A172 (cell line): ENCODE results near the gene SH3RF3. TPM values are rescaled to one million over a fixed set of nuclear protein-coding genes. Genes with fewer than 3 reads are reported as not detected.

Experiments
- DNase-seq: peaks from one replicate; pipeline ENCODE4 v3.0.0-alpha.2; 2015; ENCODE audit warnings: low spot score
- total RNA-seq: library from RNA; depleted of rRNA; stranded (reverse); fragments of >200 nt; shearing (Covaris generic); gene quantifications from 2 replicates; pipeline ENCODE4 v1.2.3, GENCODE V29; 2014

Gene SH3RF3
- total RNA-seq, 1 experiment from 2014 or later = 3.6 TPM

DNA sequence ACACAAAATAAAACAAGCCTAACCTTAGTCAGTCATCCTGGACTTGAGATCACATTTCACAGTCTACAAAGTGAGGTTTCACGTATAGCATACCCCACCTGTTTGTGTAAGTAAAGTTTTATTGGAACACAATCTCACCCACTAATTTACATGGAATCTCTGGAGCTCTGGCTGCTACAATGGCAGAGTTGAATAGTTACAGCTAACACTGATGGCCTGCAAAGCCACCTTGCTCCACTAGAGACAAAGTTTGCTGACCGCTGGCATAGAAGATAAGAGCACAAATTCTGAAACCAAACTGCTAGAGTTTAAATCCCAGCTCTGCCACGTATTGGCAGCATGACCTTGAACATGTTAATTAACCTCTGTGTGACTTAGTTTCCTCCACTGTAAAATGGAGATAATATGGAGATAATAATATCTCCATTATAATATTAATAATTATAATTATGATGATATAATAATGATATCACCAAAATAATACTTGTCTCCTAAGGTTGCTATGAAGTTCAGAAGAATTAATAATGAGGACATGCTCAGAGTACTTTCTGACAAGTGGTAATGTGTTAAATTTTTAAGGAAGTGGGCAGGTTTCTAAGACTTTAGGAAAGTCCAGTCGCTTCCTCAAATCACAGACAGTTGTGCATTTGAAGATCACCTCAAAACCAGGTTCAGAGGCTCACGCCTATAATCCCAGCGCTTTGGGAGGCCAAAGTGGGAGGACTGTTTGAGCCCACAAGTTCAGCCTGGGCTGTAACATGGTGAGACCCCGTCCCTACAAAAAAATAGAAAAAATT lies 204.6 kb downstream of the SH3RF3 start:
- DNase-seq = peak; percentile 59

DNA sequence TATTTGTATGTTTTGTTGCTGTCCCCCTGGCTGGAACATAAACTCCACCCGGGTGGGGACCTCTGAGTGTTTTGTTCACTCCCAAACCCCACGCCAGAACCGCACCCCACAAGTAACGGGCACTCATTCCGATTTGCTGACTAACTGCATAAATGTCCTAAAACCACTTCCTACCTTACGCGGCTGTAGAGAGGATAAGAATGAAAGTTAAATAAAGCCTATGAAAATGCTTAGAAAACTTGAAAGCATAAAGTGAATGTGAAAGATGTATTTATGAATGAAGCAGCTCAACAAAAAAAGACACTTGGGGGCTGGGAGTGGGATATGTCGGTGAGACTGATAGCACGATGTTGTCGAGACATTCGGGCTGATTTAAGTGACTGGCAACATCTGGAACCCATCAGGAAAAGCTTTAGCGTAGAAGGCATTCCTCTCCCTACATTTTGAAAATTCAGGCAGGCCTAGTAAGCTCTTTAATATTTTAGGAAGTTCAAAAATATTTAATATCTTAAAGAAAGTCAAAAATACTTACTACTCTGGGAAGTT lies 206.7 kb downstream of the SH3RF3 start:
- DNase-seq = peak; percentile 85

DNA sequence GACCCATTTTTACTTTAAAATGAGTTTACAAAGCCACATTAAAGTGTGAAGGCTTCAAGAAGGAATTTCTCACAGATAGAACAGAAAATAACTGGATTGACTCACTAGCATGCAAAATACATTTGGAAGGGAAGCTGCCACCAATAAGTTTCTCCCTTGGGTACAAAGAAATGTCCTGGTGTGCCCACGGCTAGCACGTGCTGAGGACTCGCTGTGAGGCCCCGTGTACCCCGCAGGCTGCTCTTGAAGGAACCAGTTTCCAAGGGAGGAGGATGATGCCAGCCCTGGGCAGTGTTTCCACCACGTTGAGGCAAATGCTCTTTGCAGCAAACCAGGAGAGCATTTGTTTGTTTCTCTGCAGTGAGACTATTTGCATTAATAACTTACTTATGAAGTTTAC lies 207.3 kb downstream of the SH3RF3 start:
- no peak for DNase-seq

DNA sequence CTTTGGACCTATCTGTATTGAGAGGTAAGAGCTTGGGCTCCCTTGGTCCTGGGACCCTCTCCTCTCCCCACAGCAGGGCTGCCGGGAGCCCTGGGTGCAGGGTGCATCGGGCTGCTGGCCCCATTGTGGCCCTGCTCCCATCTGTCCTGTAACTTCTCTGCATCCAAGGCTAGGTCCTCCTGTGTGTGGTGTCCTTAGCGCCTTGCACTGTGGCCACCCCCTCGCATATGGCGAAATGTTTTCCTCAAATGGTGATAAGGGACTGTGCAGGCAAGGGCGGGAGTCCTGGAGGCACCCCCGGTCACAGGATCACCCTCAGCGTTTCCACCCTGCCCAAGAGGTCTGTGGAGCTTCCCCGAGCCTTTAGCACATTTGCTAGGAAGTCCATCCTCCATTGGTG lies 208.2 kb downstream of the SH3RF3 start:
- DNase-seq = no peak

DNA sequence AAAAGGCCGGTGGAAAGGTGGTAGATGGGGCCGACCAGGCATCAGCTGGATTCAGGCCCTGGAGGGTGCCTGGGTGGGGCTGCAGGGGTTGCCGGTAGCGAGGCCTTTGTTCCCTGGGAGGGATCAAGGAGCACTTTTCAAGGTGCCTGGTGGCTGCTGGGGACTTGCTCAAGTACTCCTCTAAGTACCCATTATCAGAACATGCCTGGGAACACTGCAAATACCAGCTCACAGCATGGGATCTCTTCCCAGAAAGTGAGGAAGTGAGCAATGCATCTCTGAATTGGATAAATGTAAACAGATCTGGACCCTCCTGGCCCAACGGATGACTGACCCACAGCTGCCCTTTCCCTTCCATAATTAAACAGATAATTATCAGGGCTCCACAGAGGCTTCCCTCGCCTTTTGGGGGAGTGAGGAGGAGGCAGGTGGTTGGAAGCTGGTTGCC lies 210.5 kb downstream of the SH3RF3 start:
- peak; percentile 82 for DNase-seq

DNA sequence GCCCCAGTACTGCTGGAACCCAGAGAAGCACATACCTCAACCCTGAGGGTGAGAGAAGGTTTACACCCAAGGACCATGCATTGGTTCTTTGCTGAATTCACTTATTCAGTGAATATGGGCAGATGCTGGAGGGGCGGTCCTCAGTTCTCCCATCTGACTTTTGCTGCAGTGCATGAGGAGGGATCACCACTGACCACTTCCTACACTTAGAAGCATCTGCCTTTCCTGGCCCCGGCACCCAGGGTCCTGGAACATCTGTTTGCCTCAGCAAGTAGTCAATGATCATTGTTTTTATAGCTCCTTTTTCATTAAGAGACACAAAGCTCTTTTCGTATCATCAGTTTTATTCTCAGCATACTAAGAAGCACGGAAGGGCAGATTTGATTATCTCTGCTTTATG lies 211.4 kb downstream of the SH3RF3 start:
- DNase-seq = no peak

DNA sequence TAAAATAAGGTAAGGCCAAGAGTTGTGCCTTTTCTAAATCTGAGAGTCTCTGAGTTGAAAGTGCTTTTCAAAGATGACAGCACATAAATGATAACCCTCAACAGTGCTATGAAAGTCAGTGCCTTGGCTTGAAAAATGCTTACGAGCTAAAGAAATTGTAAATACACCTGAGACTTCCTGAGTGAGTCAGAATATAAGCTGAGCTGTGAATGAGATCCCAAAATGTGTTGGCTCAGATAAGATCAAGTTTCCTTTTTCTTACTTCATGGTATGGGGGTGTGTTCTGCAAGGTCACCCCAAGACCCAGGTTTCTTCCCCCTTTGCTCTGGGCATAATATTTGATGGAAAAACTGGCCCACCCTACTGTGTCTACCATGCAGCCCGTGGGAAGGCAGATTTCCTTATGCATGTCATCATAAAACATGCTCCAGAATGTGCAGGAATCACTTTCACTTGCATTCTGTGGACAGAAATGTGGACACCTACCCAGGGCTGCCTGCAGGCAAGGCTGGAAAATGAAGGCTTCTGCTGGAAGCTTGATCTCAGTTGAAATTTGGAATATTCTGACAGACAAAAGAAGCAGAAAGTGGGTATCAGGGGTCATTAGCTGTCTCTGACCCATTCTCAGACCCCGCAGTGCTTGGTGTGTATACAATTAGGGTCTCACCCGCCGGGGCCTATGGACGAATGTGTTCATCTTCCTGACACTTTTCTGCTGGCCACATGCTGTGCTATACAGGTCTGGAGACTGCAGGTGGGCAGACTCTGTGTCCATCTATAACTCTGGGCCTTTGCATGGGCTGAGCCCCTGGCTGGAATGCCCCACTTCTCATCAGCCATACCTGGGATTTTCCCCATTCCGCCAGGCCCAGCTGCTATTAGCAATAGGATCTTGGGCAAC lies 212.6 kb downstream of the SH3RF3 start:
- DNase-seq = no peak

DNA sequence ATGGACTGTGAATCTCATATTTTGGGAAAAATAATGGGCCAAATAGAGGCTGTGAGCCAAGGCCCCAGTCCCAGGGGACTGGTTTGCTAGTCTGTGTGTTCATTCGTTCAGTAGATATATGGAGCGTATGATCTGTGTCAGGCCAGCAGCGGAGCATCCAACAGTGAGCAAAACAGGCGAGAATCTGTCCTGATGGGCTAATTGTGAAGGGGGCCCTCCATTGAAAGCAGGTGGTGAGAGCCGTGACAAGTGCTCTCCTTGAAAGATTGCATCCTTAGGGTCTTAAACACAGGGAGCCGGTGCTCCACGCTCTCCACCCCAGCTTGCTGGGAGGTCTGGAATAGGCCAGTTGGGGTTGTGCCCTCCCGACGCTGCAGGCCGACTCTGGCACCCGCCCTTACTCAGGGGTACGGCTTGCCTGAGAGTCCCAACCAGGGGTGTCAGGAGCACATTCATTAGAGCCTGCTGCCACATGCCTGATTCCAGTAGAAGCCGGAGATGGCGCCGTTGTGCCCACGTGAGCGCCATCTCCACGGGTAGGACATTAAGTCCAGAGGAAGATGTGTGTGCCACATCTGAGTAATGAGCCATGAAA lies 213.3 kb downstream of the SH3RF3 start:
- no peak for DNase-seq

DNA sequence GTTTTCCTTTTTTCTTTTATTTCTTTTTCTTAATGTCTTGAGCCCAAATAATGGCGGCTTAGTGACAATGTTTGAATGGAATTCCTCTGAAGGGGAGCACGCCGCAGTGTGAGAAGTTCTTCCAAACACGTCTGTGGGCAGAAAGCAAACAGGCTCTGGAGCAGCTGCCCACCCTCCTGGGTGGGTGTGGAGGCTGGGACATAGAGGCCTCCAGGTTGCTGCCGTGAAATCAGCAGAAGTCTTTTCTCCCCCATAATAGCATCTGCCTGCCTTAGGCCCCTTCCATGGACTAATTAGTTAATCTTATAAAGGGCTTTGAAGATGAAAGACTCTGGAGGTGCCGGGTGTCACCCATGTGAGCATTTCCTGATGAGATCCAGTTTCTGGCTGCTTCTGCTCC lies 213.9 kb downstream of the SH3RF3 start:
- DNase-seq = no peak

DNA sequence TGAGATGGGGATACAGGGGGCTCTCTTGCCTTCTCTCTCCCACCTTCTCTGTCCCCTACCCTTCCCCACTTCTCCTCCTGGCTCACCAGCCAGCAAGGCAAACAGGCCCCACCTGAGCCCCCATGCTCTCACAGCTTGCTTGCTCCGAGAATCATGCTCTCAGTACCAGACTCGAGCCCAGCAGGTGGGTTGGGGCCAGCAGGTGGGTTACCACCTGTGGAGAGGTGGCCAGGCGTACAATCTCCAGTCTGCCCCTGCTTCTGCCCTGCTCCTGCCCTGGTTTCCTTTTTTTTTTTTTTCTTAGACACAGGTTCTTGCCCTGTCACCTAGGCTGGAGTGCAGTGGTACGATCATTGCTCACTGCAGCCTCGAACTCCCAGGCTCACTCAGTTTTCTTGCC lies 214.5 kb downstream of the SH3RF3 start:
- no peak for DNase-seq

DNA sequence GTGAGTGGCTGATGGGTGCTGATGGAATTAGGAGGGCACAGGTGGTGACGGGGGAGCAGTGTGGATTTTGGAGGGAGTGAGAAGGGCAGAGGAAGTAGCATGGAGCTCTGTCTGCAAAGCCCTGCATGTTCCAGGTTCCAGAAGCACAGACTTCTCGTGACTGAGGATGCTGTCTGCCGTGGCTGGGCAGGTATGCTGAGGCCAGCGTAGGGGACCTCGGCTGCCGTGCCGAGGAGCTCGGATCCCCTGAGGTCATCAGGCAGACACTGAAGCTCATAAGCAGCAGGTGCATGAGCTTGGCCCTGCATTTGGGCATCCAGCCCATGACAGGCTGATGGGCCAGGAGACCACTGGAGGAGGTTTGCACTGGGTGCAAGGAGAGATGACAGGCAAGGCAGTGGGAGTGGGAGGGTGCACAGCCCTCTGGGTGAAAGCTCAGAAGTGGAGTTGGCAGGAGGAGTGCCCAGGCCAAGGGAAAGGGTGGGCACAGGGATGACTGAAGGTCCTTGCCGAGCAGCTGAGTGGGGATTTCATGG lies 215.3 kb downstream of the SH3RF3 start:
- DNase-seq = no peak

DNA sequence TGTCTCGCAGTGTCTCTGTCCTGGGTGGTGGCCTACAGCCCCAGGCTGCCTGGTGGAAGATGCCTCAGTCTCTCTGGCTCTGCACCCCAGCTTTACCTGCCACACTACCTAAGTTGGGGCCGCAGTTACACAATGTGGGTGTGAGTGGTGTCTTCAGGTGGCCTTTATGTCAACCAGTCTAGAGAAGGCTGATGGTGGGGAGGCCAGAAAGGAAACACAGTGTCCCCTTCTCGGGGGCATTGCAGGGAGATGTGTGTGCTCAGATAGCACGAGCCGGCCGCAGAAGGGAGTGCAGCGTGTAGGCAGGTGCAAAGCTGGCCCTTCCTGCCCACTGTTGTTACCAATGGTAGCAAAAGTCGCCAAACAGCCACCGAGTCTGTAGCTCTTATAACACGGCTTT lies 216.1 kb downstream of the SH3RF3 start:
- no peak for DNase-seq

DNA sequence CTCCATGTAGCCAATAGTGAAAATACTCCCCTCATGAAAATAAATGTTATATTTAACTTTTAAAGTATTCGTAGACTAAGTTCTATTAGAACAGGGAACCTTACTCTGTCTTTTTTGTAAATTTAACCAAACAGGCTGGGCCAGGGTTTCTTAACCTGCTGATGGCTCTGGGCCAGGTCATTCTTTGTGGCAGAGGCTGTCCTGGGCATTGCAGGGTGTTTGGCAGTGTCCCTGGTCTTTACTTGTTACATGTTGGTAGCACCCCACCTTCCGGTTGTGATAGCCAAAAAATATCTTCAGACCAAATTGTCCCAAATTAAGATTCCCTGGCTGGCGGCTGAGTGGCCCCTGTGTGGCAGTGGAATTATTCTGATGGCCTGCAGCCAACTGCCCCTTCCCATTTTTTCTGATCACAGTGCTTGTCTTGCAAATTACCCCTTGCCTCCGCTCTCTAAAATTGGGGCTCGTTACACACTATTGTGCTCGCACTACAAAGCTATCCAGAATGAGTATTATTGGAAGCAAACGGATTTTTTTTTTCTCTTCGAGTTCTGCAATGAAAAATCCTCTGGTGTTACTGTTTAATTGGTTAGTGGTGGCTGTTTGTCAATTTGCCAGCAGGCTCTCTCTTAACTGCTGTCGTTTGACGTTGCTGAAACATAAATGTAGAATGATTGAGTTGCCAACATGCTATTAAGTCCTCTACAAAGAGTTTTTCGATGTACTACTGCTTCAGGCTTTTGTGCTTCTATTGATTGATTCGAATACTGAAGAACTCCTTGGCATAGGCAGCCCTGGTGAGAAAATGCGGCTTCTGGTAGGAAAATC lies 216.9 kb downstream of the SH3RF3 start:
- no peak for DNase-seq

DNA sequence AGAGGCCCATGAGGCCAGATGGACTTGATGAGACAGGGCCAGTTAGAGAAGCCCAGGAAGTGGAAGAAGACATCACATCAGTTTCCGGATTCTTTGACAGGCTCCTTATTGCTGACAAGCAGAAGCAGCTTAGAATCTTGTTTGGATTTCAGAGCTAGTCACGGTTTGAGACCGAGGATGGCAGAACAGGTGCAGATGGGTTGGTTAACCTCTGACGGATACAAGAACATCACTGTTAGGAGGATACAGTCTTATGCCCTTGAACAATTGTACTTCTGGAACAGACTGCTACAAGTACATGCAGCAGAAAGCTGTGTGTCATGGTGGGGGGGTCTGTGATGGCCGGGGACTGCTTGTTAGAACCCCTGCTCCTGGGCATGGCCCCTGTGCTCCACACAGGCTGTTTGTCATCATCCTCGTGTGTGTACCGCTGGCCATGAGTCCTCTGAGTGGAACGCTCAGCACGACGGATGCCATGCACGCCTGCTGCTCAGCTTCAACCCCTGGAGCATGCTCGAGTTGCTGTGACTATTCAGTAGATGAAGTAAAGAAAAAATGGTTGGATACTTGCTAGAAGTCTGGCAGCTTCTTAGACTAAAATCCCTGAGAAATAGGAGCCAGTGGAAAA lies 217.7 kb downstream of the SH3RF3 start:
- no peak for DNase-seq

DNA sequence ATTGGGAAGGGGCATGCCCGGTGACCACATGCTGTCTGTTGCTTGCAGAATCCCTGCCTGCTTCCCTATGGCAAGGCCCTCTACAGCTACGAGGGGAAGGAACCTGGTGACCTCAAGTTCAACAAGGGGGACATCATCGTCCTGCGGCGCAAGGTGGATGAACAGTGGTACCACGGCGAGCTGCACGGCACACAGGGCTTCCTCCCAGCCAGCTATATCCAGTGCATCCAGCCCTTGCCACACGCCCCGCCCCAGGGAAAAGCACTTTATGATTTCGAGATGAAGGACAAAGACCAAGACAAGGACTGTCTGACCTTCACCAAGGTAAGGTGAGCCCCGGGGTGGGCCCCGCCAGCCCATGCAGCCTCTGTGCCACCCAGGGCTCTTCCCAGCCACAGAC lies 218.6 kb downstream of the SH3RF3 start:
- no peak for DNase-seq

DNA sequence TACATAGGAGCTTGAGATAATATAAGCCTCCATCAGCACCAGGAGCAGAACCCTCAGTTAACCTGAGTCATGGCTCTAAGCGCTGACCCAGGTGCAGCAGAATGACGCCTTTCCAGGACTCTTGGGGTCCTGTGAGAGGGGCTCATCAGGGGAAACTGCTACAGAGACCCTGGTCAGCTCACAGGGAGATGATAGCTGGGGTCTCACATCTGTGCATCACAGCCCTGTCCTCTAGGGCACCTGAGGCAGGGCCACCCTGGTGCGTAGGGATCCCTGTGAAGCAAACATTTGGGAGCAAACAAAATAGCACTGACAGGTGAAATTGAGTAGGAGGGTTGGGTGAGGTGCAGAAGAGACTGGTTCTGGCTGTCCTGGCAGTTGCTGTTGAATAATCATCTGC lies 219.2 kb downstream of the SH3RF3 start:
- DNase-seq = no peak

DNA sequence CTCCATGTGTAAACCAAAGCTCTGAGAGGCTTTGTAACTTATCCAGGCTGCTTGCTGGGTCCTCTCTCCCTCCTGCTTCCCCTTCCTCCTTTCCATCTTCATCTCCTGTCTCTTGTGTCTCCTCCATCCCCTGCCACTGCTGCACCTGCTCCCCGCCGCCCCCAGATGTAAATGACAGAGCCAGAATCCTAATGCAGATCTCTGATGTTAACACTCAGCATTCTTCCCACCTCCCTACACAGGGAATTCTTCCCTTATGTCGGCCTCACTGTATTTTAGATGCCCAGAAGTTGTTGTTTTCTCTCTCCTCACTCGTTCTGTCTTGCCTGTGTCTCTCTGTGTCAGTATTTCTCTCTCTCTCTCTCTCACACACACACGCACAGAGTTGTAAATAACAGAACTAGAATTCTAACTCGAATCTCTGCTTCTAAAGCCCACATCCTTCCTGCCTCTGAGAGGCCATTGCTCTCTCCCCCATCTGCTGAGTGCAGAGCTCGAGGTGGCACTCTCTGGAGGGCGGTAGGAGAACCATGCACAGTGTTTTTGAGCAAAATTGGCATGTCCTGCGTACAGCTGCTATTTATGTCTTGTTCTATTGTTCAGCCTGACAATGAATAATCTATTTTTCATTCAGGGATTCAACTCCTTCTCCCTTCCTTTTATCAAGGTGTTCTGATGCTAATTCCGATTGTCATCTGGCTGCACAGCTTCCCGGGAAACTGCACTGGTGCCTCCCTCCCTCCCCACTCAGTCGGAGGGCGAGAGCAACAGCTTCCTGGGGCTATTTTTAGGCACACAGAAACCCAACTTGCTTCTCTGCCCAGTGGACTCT lies 219.9 kb downstream of the SH3RF3 start:
- no peak for DNase-seq

DNA sequence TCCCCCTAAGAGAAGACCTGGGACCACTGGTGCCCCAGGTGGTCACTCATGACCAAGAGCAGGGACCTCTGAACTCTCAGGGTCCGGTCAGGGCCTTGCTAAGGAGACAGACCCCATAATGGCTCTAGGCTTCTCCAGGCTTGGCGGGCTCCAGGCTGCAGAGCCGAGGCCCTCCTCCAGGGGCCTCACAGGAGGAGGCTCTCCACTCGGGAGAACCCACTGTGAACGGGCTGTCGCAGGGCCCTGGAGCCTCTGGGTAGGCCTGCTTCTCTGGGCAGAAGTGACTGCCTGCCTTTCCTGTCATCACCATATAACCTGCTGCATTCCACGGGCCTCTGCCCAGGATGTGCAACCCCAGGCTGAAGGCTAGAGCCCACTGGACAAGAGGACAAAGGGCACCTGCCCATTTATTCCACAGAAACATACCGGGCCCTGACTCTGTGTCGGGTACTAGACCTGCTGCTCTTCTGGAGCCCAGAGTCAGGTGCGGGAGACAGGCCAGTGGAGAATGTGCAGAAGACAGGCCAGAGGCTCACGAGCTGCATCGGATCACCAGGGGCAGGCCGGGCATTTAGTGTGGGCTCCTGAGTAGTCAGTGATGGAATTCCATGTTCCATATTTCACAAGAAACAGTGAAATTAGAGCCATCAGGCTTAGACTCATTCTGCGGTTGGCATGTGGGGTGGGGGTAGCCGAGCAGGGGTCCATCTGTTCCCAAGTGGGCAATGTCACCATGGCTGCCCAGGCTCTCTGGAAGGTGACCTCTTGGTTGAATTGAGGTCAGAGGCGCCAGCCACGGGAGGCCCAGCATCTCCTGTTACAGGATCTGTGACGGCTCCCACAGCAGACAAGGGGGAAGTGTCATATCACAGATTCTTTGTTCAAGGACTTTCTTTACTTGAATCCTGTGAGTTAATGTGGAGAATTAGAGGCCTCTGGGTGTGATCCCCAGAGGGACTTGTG lies 220.8 kb downstream of the SH3RF3 start:
- DNase-seq = no peak
